HG02642 (cell line): Measurements from ENCODE around the gene BSG.

Source experiments
- ATAC-seq: cut with Tn5 transposase; IDR thresholded peaks from one replicate; pipeline ENCODE4 v1.9.1; 2021; ENCODE audit warnings: mild to moderate bottlenecking; ENCODE audit not compliant: unreplicated experiment, poor library complexity

The BSG gene

DNA sequence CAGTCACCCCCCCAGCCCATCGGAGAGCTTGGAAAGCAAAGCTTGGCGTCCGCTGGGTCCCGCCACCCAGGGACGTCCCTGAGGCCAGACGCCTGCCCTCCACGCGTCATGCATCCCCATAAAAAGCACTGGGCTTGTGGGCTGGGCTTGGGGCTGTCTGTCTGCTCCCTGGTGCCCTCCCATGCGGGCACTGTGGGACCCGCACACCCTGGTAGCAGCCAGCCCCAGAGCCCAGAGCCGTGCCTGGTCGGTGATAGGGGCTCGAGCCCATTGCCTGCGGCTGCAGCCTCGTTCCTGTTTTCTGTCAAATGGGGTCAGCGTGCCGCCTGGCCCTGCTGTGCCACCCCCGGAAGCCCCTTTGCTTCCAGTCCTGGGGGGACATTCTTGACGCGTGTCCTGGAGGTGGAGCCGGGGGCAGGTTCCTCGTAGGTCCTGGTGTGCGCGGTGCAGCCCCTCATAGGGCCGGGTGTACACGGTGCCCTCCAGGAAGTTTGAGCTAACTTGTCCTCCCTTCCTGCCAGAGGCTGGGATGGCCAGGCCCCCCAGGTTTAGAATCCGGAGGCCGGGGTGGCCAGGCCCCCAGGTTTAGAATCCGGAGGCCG lies 32.9 kb upstream of the BSG start:
- no peak for ATAC-seq

DNA sequence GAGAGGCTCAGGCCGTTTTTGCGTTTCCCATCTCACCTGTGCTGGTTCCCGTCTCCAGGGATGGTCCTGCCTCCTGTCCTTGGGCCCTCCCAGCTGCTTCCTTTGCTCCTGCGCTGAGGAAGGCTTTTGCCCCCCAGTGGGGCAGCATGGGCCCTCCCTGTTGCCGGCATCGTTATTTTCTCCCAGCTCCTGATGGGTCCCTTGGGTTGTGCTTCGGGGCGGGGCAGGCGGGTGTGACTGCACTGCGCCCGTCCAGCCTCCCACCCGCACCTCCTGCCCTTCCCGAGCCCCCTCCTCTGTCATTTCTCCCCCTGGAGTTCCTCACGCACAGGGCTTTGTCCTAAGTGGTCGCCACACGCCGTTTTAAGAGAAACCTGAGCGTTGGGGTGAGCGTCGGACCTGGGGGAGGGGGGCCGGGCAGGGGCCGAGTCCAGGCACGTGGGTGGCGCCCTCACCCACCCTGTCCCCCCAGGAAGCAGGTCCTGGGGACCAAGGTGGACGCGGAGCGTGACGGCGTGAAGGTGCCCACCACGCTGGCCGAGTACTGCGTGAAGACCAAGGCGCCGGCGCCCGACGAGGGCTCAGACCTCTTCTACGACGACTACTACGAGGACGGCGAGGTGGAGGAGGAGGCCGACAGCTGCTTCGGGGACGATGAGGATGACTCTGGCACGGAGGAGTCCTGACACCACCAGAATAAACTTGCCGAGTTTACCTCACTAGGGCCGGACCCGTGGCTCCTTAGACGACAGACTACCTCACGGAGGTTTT lies 31.3 kb upstream of the BSG start:
- ATAC-seq: no peak

DNA sequence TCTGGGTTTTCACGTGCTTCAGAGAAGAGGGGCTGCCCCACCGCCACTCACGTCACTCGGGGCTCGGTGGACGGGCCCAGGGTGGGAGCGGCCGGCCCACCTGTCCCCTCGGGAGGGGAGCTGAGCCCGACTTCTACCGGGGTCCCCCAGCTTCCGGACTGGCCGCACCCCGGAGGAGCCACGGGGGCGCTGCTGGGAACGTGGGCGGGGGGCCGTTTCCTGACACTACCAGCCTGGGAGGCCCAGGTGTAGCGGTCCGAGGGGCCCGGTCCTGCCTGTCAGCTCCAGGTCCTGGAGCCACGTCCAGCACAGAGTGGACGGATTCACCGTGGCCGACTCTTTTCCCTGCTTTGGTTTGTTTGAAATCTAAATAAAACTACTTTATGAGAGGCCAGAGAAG lies 30.7 kb upstream of the BSG start:
- no peak for ATAC-seq

DNA sequence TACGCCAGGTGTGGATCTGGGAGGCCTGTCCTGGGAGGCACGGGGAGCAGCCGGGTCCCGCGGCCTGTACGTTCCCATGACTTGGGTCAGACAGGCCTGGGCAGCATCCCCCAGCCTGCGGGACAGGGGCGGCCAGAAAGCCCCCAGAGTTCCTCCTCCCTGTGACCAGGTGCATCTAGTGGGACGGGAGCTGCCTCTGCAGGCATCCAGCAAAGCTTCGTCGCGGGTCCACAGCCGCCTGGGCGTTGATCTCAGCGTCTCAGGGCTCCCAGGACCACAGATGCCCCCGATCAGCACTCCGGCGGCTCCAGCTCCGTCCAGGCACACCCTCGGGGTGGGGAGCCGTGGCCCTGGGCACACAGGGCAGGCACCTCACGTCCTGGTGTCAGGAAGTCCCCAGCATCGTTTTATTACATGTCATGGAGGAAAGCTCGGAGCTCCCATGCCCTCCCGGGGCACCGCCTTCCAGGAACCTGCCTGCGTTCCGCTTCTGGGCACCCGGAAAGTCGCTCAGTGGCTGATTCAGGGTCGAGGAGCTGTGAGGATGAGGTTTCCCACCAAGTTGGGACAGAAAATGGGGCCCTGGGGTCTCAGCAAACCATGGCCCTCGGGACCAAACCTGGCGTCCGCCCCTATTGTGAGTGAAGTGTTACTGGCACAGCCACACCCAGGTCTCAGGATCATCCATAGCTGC lies 30.1 kb upstream of the BSG start:
- ATAC-seq: no peak

DNA sequence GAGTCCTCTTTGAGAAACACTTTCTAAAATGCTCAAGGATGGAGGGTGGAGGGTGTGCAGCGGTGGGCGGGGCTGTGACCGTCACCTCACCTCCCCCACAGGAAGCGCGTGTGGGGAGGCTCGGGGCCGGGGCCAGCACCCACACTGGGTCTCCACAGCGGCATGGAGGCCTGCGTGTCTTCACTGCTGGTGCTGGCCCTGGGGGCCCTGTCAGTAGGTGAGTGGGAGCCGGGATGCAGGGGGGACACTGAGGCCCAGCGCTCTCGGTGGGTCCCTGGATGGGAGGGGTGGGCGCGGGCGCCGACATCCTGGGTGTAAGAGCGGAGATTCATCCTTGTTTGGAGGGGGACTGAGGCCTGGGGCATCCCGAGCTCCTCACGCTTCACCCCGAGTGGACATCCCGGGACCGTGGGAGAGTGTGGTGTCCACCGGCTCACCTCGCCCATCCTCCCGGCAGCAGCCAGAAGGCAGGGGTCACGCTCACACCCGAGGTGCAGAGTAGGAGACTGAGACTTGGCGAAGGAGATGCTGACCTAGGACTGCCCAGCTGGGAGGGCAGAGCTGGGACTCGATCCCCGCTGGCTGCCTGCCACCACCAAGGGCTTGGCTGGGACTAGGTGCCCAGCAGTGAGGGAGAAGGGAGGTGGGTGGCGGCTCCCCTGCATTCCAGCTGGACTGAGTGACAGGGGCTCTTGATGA lies 28.3 kb upstream of the BSG start, which contains the start of gene GZMM:
Gene GZMM, plus strand, starts transcription at position 144 of the 699 bp plus-strand sequence. Its CDS starts 19 bp downstream, at position 163.
- no peak for ATAC-seq

DNA sequence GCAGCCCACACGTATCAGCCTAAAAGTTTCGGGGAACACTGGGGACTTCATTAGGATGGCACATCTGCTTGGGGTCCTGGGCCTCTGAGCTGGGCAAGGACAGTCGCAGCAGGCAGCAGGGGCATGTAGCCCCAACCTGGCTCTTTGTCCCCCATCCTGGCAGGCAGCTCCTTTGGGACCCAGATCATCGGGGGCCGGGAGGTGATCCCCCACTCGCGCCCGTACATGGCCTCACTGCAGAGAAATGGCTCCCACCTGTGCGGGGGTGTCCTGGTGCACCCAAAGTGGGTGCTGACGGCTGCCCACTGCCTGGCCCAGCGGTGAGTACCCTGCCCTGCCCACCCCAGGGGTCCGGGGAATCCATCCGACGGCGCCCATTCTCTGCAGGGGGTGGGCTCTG lies 25.3 kb upstream of the BSG start:
- ATAC-seq: no peak

DNA sequence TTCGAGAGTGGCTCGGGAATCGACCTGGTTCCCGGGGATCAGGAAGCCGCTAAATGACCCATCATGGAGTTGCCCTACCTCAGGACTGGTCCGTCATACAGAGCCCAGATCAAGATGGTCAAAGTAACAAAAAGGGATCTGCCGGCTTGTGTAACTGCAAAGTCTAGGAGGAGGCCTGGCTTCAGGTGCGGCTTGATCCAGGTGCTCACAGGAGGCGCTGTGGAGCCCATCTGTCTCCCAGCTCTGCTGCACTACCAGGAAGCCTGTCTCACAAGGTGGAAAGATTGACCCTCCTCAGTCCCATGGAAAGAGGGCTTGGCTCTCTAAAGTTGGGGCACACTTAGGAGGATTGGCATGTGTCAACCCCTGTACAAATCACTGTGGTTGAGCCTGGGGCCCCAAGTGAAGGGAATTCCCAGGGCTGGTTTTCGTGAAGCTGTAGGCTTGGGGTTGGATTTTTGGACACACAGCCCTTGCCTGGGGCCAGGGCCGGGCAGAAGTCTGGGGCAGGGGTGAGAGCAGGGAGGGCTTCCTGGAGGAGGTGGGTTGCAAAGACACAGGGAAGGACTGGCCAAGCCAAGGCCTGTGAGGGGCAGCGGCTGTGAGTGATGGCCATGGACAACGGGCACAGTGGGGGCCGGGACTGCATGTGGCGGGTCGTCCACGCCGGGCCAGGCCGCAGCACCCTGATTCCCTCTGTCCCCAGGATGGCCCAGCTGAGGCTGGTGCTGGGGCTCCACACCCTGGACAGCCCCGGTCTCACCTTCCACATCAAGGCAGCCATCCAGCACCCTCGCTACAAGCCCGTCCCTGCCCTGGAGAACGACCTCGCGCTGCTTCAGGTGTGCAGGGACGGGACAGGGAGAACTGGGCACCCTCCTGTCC lies 24.3 kb upstream of the BSG start:
- no peak for ATAC-seq

DNA sequence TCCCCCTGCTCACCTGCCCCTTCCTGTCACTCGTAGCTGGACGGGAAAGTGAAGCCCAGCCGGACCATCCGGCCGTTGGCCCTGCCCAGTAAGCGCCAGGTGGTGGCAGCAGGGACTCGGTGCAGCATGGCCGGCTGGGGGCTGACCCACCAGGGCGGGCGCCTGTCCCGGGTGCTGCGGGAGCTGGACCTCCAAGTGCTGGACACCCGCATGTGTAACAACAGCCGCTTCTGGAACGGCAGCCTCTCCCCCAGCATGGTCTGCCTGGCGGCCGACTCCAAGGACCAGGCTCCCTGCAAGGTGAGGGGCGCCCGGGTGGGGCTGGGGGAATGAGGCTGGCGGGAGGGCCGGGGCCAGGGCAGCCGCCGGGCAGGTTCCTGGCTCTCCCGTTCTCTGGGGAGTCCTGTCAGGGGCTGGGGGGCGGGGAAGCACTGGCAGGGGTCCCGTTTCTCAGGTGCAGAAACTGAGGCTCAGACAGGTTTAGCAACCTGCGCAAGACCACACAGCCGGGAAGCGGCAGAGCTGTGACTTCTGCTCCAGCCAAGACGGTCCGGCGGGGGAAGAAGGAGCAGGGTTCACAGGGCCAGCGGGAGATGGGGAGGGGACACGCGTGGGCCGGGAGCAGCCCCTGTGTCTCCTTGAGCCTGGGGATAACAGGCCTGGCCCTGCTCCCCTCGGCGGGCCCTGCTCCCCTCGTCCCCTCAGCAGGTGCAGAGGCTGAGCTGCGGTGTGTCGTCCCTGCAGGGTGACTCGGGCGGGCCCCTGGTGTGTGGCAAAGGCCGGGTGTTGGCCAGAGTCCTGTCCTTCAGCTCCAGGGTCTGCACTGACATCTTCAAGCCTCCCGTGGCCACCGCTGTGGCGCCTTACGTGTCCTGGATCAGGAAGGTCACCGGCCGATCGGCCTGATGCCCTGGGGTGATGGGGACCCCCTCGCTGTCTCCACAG lies 23.2 kb upstream of the BSG start:
- no peak for ATAC-seq

DNA sequence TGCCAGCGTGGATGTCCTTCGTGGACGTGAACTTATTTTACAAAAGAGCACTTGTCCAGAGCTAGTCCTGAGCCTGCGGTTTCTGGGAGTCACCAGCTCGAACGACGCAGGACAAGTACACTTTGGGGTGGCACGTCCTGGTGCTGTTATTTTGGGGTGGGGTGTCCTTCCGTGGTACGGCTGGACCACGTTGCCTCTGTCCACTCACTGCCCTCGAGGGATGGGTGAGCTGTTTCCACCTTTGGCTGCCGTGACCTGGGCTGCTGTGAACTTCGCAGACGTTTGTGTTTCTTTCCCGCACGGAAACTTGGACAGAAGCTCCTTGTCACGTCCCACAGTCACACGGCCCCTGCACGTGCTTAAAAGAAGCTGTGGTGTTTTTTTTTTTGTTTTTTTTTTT lies 17.6 kb upstream of the BSG start:
- no peak for ATAC-seq

DNA sequence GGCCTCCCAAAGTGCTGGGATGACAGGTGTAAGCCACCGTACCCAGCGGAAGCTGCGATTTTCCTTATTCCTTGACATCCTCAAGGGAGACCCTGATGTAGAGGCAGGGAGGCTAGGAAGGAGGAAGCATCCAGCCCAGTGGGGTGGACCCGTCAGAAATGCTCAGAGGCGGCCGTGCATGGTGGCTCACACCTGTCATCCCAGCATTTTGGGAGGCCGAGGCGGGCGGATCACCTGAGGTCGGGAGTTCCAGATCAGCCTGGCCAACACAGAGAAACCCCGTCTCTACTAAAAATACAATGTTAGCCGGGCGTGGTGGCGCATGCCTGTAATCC lies 17.0 kb upstream of the BSG start:
- no peak for ATAC-seq

DNA sequence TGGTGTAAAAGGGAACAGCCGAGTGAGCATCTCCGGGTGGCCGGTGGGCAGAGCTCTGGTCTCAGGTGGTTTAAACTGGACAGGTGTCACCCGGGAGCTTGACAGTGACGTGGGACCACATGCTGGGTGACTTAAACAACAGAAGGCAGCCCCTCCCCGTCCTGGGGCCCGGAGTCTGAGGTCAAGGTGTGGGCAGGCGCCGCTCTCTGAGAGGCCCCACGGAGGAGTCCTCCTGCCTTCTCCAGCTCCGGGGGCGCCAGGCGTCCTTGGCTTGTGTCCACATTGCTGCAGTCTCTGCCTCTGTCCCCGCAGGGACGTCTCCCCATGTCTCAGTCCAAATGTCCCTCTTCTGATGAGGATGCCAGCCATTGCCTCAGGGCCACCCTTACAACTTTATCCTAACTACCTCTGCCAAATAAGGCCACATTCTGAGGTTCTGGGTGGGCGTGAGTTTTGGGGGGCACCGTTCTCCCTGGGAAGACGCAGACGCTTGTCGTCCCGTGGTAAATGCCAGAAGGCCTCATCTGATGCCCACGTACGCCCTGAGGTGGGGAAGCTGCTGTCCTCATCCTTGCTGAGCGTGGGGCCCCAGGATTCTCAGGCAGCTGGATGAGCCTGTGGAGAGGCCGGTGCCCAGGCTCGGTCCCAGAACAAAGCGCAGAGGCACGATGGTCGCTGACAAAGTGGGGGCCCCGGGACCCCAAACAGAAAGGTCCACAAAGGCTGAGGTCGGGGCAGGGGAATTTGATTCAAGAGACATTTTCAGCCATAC lies 15.6 kb upstream of the BSG start:
- no peak for ATAC-seq

DNA sequence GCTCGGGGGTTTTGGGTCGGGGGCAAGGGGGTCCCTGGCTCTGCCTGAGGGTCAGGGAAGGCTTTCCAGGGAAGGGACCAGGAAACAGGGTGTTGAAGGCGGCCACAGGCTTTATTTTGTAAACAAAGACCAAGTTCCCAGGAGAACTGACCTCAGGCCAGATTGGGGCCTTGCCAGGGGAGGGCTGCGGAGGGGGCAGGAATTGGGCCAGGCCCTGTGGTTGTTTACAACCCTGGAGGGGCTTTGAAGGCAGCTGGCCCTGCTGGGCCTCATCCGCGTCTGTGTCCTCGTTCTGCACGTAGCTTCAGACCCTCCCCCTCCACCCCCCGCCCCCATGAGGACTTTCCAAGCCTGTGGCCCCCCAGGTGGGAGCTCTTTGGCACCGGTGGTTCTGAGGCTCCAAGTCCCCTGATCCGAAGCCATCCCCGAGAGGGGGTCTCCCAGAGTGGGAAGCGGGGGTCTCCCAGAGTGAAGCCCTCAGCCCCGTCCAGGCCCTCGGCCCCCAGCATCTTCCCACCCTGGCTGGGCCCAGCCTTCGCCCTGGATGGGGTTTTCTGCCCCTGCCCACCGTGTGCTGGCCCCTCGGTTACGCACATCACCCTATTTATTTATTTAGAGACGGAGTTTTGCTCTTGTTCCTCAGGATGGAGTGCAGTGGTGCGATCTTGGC lies 13.5 kb upstream of the BSG start:
- ATAC-seq: no peak

DNA sequence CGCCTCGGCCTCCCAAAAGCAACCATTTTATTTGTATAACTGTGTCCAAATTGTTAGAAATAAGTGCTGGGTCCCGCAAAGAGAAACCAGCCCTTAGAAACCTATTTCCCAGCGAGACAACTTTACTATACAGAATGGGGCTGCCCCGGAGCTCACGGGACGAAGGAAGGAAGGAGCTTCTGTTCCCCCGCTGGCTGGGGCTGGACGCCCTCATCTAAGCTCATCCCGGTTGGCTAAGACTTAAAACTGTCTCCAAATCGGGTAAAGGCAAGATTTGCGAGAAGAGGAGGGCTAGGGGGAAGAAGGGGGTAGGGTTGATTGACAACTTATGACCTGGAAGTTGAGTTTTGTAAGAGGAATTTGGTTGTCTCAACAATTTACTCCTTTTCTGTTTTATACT lies 12.3 kb upstream of the BSG start:
- ATAC-seq: no peak

DNA sequence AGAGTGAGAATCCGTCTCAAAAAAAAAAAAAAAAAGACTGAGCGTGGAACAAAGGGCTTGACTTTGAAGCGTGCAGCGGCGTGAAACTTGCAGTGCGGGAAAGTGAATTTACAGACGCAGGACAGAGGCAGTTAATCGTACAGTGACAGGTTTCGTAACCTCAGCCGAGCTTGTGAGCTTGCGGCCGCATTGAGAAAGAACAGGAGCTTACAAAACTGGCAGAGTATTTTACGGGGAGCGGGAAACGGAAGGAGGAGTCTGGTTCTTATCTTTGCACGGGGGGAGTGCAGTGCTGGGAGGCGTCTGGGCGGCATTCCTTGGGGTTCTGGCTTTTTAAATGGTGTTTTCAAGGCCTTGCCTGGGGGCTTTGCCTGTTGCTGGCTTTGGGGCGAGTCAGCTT lies 6.0 kb upstream of the BSG start:
- no peak for ATAC-seq

DNA sequence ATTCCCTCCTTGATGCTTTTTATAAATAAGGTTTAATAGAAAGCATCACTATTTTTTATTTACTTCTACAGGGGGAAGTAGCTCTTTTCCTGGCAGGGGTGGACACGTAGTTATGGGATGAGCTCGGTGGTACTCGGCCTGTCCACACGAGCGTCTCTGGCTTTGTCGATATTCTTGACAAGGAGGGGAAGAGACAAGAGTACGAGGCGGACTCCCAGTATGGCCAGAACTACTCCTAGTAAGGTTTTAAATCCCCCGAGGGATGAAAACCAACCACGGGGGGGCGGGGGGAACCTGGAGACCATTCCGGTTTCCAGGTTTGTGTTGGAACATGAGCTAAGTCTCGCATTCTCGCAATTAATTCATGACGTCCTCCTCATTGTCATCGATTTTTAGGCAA lies 5.6 kb upstream of the BSG start:
- no peak for ATAC-seq

DNA sequence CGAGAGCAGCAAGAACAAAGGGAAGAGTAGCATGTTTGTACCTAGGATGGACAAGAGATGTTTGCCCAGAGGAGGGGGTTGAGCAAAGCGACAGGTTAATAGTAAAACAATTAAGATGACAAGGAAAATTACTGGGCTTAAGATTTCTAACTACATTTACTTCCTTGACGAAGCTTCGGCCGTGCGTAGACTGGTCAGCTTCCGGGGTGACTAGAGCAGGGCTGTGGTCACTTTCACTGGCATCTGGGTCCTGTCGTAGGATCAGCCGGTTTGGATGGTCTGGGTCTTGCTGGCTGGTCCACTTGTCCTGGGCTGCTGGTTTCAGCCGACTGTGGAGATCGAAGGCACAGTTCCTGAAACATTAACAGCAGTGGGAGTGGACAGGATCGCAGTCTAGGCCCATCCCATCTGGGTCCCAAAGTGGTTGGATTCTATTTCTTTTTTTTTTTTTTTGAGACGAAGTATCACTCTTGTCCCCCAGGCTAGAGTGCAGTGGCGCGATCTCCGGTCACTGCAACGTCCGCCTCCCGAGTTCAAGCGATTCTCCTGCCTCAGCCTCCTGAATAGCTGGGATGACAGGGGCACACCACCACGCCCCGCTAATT lies 5.0 kb upstream of the BSG start:
- ATAC-seq: no peak

DNA sequence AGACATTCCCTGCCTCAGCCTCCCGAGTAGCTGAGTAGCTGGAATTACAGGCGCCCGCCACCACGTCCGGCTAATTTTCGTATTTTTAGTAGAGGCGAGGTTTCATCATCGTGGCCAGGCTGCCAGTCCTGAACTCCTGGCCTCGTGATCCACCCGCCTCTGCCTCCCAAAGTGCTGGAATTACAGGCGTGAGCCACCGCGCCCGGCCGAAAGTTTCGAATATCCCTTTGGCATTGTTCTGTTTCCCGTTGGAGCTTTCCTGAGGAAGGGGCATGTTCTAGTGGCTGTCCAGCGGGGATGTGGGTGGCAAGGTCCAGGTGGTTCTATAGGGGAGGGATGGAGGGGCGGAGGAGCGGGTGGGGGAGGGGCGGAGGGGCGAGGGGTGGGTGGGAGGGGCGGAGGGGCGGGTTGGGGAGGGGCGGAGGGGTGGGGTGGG lies 2.1 kb upstream of the BSG start:
- no peak for ATAC-seq
